ENCODE measurements around the gene ECI1. TPM values are rescaled to one million over a fixed set of nuclear protein-coding genes. Genes with fewer than 3 reads are reported as not detected.
"Not testable (repeated sequence)": the region's sequence is repeated elsewhere in the genome, so short reads cannot be mapped to it uniquely, and the experiment has no call there.

Gene ECI1
- total RNA-seq, 1 donor from 2014 or later, result 32.3 TPM

DNA sequence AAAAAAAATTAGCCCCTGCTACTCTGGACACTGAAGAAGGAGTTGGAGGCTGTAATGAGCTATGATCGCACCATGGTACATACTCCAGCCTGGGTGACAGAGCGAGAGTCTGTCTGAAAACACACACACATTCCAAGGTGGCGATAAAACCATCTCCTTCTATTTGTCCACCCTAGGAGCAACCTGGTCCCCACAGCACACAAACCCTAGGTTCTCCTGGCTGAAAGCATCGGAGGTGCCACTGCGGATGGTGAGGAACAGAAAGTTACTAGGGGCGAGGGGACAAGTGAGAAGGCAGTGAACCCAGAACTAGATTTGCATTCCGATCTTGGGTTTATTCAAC lies 1.4 kb upstream of the ECI1 start:
- DNase-seq, result no peak

DNA sequence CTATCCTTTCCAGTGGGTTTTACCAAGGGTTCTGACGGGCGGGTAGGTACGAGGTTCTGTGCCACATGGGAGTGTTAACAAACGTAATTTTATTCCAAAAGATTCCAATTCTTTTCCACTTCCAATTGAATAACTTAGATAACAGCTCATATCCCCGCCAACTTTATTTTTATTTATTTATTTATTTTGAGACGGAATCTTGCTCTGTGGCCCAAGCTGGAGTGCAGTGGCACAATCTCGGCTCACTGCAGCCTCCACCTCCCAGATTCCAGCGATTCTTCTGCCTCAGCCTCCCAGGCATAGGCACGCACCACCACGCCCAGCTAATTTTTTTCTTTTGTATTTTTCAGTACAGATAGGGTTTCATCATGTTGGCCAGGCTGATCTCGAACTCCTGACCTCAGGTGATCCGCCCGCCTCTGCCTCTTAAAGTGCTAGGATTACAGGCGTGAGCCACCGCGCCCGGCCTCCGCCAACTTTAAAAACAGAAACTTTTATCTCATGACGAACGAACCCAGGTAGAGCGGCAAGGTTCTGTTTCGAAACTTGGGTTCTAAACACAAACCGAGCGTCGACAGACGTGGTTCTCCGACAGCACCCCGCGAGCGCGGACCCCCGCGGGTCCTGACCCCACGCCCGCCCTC lies 613 bp downstream of the ECI1 start:
- no peak for DNase-seq

DNA sequence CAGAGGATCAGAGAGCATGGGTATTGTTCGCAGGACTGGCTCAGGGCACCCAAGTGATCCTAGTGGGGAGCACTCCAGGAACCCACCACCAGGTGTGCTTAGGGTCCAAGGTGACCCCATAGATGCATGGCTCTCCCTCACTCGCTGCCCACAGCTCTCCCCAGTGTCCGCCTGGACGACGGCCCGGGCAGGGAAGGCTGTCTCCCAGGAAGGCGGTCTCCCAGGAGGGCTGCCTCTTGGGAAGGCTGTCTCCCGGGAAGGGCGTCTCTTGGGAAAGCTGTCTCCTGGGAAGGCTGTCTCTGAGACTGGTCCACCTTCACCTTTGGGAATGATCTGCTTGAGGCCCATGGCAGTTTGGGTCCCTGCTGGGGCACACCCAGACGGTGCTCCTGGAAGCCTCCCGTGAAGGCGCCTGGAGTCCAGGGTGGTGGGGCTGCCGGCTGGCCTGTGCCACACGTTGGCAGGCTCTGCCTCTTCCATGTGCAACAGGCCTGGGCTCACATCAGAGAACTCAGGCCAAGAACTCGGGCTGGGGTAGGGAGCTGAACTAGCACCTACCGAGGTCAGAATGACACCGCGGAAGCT lies 5.0 kb downstream of the ECI1 start:
- no peak for DNase-seq

DNA sequence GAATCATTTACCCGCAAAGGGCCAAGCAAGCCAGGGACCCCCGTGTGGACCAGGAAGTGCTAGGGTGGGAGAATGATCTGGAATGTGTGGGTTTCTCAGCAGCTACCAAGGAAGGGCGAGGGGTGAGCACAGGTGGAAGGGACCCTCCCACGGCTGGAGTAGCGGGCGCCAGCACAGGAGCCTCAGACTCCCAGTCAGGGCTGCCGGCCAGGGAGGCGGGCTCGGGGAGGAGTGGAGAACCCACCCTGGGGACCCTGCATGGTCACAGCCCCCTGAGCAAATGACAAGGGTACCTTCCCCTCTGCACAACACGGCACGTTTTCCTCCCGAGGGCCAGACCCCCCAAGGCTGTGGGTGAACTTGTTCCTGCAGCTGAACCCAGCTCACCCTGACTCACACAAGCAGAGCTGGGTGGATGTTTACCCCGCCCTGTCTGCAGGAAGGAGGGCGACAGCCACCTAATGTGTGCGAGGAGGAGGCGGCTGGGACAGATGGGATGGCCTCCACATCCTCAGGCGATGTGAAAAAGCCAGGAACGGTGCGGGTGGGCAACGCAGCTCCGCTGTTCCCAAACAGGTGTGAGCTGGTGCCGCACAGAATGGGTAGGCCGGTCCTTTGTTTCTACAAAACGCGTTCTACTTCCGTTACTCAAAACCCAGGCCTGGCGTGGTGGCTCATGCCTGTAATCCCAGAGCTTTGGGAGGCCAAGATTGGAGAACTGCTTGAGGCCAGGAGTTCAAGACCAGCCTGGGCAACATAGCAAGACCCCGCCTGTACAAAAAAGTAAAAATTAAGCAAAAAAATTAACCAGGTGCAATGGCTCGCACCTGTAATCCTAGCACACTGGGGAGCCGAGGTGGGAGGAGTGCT lies 6.2 kb downstream of the ECI1 start:
- DNase-seq, result no peak

DNA sequence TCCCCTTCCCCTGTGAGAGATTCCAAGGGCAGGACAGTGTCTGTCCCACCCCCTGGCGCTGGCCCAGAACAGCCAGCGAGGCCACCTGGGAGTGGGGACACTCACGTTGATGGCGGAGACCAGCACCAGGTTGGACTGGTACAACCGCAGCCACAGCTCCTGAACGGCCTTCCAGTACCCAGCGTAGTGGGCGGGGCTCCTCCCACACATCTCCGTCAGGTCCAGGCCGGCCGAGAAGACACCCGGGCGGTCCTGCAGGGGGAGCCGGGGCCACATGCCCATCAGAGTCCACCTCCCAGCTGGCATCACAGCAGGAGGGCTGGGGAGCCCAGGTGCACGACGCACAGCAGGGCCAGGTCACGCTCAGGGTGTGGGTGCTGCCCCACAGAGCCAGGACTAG lies 7.1 kb downstream of the ECI1 start:
- DNase-seq, result no peak

DNA sequence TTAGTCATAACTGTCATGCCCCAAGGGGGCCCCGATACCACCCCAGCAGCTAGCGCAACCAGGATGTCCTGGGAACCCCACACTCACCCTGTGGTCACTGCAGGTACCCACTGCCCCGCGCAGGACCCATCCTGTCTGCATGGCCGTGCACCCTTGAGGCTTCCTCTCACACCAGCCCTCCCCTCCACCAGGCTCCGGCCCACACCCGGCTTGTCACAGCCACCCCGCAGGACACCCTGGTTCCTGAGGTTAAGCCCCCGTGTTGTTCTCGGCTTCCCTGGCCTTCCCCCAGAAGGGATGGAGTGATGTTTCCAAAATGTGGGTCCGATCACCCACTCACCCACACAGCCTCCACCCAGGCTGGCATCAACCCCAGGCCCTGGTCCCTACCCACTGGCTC lies 7.6 kb downstream of the ECI1 start:
- DNase-seq, result no peak

DNA sequence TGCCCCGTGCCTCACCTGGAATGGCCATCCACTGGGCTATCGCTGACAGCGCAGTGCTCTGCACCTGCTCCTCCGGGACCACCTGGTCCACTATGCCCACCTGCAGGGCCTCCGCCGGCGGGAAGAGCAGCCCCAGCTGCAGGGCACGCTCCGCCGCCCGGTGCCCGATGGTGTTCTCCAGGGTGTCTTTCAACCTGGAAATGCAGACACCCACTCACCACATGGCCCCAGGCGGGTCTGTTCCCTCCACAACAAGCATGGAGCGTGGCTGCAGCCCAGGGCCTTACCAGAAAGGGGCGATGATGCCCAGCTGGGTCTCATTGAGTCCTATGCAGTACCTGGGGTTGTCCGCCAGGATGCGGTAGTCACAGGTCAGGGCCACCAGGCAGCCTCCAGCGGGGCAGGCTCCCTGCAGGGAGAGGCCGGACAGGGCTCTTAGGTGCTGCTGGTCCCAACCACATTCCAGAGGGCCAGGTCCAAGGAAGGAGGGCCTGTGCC lies 8.3 kb downstream of the ECI1 start:
- no peak for DNase-seq

DNA sequence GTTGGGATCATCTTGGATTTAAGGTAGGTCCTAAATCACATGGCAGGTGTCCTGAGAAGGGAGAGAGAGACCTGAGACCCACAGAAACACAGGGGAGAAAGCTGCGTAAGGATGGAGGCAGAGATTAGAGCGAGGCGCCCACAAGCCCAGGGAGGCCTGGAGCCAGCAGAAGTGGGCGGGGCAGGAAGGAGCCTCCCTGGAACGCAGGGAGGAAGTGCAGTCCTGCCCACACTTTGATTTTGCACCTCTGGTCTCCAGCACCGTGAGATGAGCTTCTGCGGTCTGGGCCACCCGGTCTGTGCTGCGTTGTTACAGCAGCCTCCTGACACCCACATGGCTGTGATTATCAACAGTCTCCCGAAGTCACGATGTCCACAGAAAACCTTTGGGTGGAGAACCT lies 8.8 kb downstream of the ECI1 start:
- DNase-seq, result no peak

DNA sequence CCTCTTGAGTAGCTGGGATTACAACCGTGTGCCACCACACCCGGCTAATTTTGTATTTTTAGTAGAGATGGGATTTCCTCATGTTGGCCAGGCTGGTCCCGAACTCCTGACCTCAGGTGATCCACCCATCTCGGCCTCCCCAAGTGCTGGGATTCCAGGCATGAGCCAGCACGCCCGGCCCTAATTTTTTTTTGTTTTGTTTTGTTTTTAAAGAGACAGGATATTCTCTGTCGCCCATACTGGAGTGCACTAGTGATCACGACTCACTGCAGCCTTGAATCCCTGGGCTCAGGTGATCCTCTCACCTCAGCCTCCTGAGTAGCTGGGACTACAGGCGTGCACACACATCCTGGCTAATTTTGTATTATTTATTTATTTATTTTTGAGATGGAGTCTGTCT lies 11.1 kb downstream of the ECI1 start:
- DNase-seq, result not testable (repeated sequence)

DNA sequence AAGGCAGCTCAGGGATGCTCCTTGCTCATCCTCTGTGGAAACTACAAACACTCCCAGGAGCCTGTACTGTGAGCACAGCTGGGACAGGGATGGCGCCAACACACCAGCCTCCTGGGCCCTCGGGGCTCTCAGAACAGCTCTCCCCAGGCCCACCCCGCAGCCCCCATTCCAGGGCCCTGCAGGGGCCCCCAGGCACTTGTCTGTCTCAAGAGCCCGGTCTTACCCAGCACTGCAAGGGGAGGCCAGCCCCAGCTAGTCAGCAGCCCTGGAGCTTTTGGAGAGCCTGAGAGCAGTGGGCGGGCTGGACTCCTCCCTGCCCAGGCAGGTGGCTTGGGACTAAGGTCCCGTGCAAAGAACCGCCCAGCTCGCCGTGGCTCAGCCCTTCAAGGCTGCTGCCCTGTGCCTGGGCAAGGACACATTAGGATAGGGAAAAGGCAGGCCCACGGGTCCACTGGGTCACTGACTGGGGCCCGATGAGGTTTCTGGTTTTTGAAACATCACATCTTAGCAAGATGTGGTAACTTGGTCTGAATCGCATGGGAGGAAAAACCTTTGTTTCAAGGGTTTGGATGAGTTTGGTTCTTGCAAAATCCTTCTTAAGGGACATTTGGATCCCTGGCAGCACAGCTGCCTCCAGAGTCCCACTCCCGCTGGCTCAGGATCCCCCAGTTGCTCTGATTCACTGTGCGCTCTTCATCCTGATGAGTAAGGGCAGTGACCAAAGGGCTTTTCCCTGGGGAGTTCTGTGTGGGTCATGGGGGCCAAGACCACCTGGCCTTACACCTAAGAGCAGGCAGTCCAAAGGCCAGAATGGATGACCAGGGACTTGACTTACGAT lies 12.3 kb downstream of the ECI1 start:
- no peak for DNase-seq

DNA sequence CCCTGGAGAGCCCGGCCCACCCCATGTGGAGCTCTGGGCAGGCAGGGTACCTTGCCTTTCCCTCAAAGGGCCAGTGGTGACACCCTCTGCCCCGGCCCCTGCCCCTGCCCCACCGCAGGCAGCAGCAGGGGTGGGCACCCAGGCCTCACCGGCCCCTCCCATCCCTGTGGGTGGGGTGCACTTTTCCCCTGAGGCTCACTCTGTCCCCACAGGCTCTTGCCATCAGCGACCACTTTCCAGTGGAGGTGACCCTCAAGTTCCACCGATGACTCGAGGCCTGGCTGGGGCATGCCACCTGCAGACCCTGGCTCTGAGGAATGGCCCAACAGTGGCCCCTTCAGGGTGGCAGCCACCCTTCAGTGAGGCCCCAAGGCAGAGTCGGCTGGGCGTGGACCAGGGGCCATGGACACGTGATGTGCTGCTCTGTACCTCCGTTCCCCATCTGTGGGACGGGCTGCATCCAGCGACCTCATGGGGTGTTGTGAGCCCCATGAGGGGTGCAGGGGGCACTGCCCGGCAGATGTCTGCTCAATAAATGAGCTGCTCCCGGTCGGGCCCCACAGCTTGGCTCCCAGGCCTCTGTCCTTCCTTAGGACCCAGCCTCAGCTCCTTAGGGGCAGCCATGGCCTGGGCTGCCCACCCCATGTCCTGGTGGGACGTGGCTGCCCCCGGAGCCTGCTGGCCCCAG lies 13.1 kb downstream of the ECI1 start:
- no peak for DNase-seq

DNA sequence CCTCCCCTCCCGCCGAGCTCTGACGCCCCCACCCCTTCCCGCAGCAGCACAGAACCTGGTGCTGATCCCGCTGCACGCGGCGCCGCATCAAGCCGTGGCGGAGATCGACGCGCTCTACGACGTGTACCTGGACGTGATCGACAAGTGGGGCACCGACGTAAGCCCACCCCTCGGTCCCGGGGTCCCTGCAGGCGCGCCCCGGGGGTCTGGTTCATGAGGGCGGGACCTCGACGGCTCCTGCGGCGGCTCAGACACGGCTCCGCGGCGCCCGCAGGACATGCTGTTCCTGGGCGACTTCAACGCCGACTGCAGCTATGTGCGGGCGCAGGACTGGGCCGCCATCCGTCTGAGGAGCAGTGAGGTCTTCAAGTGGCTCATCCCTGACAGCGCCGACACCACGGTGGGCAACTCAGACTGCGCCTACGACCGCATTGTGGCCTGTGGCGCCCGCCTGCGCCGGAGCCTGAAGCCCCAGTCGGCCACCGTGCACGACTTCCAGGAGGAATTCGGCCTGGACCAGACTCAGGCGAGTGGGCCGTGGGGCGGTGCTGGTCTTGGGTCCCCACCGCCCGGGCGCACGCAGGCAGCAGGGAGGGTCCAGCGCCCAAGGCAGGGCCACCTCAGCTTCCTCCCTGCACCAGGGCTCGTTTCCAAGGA lies 13.8 kb downstream of the ECI1 start:
- peak; percentile 15 for DNase-seq

DNA sequence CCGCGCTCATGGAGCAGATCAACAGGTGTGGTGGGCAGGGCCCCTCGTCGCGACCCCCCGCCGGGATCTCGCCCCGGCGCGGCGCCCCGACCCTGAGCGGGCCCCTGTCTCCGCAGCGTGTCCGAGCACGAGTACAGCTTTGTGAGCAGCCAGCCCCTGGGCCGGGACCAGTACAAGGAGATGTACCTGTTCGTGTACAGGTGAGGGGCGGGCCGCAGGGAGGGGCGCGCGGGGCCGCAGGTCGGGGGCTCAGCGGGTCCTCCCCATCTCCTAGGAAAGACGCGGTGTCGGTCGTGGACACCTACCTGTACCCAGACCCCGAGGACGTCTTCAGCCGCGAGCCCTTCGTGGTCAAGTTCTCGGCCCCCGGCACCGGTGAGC lies 14.3 kb downstream of the ECI1 start:
- DNase-seq, result no peak

DNA sequence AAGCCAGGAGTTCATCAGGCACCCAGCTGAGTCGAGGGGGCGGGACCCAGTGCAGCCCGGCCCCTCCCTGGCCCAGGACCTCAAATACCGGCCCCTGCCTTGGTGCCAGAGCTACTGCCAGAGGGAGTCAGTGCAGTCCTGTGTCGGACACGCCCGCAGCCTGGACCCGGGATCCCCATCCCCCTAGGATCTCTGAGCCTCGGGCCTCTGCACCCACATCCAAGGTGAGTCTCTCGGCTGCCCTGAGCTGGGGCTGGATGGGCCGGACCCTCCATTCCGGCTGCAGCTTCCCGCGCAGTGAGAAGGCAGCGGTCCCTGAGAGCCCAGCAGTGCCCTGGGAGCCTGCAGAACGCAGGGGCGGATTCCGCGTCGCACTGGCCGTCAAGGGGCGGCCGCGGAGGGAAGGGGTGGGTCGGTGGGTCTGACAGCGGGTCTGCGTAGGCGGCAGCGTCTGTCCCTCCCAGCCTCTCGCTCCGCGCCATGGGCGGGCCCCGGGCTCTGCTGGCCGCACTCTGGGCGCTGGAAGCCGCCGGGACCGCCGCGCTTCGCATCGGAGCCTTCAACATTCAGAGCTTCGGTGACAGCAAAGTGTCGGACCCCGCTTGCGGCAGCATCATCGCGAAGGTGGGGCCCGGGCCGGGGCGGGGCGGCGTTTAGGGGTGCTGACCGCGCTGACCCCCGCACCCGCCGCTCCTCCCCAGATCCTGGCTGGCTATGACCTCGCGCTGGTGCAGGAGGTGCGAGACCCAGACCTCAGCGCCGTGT lies 14.9 kb downstream of the ECI1 start, which contains the start of gene DNASE1L2:
DNASE1L2 (plus strand) TSS at position 108 of the 765 bp plus-strand sequence; CDS start at position 481, 373 bp downstream.
- DNase-seq, result peak; percentile 37

DNA sequence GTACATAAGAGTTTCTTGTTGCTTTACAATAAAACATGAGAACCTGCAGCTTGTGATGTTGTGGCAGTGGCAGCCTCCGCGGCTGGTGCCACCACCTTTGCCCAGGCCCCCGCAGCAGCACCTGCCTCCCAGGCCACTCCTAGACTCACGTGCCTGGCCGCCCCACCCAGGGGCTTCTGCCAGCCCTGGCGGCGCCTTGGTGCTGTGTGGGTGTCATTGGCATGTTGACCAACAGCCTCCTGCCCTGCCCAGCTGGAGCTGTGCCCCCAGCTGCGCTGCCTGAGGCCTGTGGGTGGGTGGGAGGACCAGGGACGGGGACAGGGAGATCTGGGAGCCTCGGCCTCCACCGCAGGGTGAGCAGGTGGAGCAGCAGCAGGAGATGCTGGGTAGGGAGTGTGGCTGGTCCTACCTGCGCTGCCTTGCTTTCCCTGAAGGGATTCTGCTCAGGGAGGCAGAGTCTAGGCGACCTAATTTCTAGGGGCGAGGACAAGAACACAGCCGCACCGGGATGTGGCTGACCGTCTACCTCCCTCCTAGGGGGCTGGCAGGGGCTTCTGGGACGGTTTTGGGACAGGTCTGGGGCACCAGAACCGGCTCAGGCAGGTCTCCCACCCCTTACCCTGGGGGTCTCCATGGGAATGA lies 15.6 kb downstream of the ECI1 start:
- no peak for DNase-seq

DNA sequence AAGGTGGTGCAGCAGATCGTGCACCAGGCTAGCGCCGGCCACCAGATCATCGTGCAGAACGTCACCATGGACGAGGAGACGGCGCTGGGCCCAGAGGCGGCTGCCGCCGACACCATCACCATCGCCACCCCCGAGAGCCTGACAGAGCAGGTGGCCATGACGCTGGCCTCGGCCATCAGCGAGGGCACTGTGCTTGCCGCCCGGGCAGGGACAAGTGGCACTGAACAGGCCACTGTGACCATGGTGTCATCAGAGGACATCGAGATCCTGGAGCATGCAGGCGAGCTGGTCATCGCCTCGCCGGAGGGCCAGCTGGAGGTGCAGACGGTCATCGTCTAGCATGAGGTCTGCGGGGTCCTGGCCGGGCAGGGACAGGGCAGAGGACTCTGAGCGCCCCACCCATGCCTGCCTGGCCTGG lies 16.1 kb downstream of the ECI1 start:
- no peak for DNase-seq

DNA sequence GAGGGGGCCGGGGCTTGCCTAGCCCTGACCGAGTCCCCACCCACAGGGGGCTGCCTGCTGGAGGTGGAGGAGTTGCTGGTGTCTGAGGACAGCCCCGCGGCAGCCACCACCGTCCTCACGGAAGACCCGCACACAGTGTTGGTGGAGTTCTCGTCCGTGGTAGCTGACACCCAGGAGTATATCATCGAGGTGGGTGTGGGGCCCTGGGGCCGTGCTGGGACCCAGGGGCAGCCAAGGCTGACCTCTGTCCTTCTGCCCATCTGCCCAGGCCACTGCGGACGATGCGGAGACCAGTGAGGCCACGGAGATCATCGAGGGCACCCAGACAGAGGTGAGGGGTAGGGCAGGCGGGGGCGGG lies 16.6 kb downstream of the ECI1 start:
- no peak for DNase-seq

DNA sequence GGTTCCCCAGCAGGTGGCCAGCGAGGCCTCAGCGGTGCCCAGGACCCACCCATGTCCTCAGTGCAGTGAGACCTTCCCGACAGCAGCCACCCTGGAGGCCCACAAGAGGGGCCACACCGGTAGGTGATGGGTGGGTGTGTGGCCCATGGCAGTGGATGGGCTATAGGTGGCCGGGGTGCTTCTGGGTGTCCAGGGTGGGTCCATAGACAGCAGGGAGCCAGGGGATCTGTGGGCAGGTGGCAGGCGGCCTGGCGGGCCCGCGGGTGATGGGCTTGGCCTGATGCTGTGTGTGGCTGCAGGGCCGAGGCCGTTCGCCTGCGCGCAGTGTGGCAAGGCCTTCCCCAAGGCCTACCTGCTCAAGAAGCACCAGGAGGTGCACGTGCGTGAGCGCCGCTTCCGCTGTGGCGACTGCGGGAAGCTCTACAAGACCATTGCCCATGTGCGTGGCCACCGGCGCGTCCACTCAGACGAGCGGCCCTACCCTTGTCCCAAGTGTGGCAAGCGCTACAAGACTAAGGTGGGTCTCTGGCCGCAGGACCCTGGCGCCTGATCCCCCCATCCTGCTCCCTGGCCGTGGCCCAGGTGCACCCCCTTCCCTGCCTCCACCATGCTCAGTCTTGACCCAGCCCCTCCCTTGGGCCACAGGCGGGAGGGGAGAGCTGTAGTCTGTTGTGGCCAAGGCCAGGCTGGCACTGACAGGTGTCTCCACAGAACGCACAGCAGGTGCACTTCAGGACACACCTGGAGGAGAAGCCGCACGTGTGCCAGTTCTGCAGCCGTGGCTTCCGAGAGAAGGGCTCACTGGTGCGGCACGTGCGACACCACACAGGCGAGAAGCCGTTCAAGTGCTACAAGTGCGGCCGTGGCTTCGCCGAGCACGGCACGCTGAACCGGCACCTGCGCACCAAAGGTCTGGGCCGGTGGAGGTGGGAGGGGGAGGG lies 17.2 kb downstream of the ECI1 start:
- no peak for DNase-seq

Measured in dermis blood vessel endothelial cell (primary cell).